Spleen (tissue), 11 donors: ENCODE data around the gene DGCR6L. TPM values are rescaled to one million over a fixed set of nuclear protein-coding genes. Genes with fewer than 3 reads are reported as not detected.
"Not testable (repeated sequence)": the region's sequence is repeated elsewhere in the genome, so short reads cannot be mapped to it uniquely, and the experiment has no call there.

Experiments used
- DNase-seq: peaks from one replicate; pipeline ENCODE4 v3.0.0-alpha.2; 2020
- H3K27ac ChIP-seq, 8 donors: fragments of 200-600 bp; sonication (generic) in 7 of 8; 1 replicate in 4 of 8; 2 replicates in 4 of 8; pipeline versions ENCODE4 v1.5.0 to v1.8.0; 2016 to 2021; ENCODE audit warnings: inconsistent platforms in 4 of 8, mild to moderate bottlenecking in 4 of 8, moderate library complexity in 1 of 8
- H3K27me3 ChIP-seq, 7 donors: fragments of 200-600 bp; sonication (generic) in 6 of 7; replicated peaks in 1 of 7; 1 replicate in 4 of 7; 2 replicates in 3 of 7; pipeline versions ENCODE4 v1.5.0 to v1.8.0; 2016 to 2021; ENCODE audit warnings: inconsistent platforms in 3 of 7, mild to moderate bottlenecking in 1 of 7
- H3K36me3 ChIP-seq, 6 donors: fragments of 200-600 bp; sonication (generic) in 5 of 6; 1 replicate in 4 of 6; 2 replicates in 2 of 6; pipeline versions ENCODE4 v1.5.0 to v1.8.0; 2016 to 2021; ENCODE audit warnings: inconsistent platforms in 2 of 6
- H3K4me1 ChIP-seq, 6 donors: fragments of 200-600 bp; sonication (generic) in 5 of 6; 1 replicate in 3 of 6; 2 replicates in 3 of 6; pipeline versions ENCODE4 v1.5.0 to v1.8.0; 2016 to 2021; ENCODE audit warnings: inconsistent platforms in 3 of 6
- H3K4me3 ChIP-seq, 8 donors: fragments of 200-600 bp; sonication (generic) in 7 of 8; 1 replicate in 4 of 8; 2 replicates in 4 of 8; pipeline versions ENCODE4 v1.5.0 to v1.8.0; 2016 to 2021; ENCODE audit warnings: inconsistent platforms in 4 of 8, mild to moderate bottlenecking in 4 of 8, moderate library complexity in 2 of 8
- H3K9me3 ChIP-seq, 8 donors: fragments of 200-600 bp; sonication (generic) in 7 of 8; 1 replicate in 4 of 8; 2 replicates in 4 of 8; pipeline versions ENCODE4 v1.5.0 to v1.8.0; 2016 to 2021; ENCODE audit warnings: inconsistent platforms in 4 of 8
- CTCF ChIP-seq, 11 experiments: fragments of 200-600 bp in 7 of 11; fragments of 450-650 bp in 4 of 11; sonication (generic) in 4 of 11; IDR thresholded peaks in 8 of 11; conservative IDR thresholded peaks in 3 of 11; 1 replicate in 7 of 11; 2 replicates in 4 of 11; pipeline versions ENCODE4 v1.4.0 to v1.8.0; 2016 to 2021; ENCODE audit warnings: antibody characterized with exemption in 11 of 11, inconsistent platforms in 4 of 11, mild to moderate bottlenecking in 1 of 11
- POLR2A ChIP-seq, 3 donors: fragments of 450-650 bp; IDR thresholded peaks; one replicate each; pipeline ENCODE4 v1.5.1; 2017; ENCODE audit warnings: antibody characterized with exemption in 3 of 3, mild to moderate bottlenecking in 1 of 3
- POLR2AphosphoS5 ChIP-seq, 3 donors: sonication (generic); formaldehyde crosslinking; IDR thresholded peaks; one replicate each; pipeline ENCODE4 v1.5.1; 2017; ENCODE audit warnings: antibody characterized with exemption in 3 of 3
- WGBS, 5 donors: extraction: QIAGEN DNeasy Blood & Tissue Kit in 3 of 5; methylation state at CpG; one replicate each; pipeline versions ENCODE4 v1.1.5 to v1.1.7; 2013 to 2018; 5-methylcytosine and 5-hydroxymethylcytosine counted together
- intact Hi-C: fragments of 100-400 bp; cut with DNase I; formaldehyde crosslinking; loops from one replicate; pipeline ENCODE4 v1.15.0; 2023; ENCODE audit warnings: low total_unique reads
- polyA plus RNA-seq, 3 donors: library from polyadenylated mRNA; stranded (reverse); fragments of 200-250 nt; gene quantifications; one replicate each; pipeline ENCODE4 v1.2.1, GENCODE V29; 2013
- total RNA-seq, 7 donors: library from RNA; depleted of rRNA in 3 of 7; stranded (reverse); fragments of >200 nt in 3 of 7; fragmentation: NEBNext Ultra II Directional in 4 of 7; extraction: Animal tissue kit (Norgen Biotek cat#: 25700) in 4 of 7; gene quantifications; one replicate each; pipeline versions ENCODE4 v1.1.0 to v1.2.1, GENCODE V29; 2016 to 2021
- donor health status: healthy with polysubstance abuse.
- donor health status: DM: no; HTN: no; CAD: no; lungs with moderate emphysema.
- donor health status: DM: no; HTN: no; CAD: no.
- donor health status: Bipolar disorder and iron deficiency.
- donor health status: healthy.
- donor health status: DM: no; HTN: no; CAD: no.
- donor health status: DM: yes; HTN: yes; CAD: no.

DGCR6L gene
- total and polyA plus RNA-seq, 10 donors: 25.6 to 70.0 (median 34.9) TPM

DNA sequence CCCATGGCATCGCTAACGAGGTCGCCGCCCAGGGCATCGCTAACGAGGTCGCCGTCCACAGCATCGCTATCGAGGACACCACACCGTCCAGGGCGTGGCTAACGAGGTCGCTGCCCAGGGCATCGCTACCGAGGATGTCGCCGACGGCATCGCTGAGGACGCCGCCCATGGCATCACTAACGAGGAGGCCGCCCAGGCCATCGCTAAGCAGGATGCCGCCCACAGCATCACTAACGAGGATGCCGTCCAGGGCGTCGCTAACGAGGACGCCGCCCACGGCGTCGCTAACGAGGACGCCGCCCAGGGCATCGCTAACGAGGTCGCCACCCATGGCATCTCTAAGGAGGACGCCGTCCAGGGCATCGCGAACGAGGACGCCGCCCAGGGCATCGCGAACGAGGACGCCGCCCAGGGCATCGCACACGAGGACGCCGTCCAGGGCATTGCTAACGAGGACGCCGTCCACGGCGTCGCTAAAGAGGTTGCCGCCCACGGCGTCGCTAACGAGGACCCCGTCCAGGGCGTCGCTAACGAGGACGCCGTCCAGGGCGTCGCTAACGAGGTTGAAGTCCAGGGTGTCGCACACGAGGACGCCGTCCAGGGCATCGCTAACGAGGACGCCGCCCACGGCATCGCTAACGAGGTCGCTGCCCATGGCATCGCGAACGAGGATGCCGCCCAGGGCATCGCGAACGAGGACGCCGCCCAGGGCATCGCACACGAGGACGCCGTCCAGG is 38.8 kb upstream of the DGCR6L start:
- DNase-seq, H3K9me3 ChIP-seq, H3K27me3 ChIP-seq, H3K4me3 ChIP-seq, H3K4me1 ChIP-seq, H3K27ac ChIP-seq, intact Hi-C loops, H3K36me3 ChIP-seq: not testable (repeated sequence)
- WGBS, 5 donors: 93 to 97% (median 97%) methylated on average over 26 to 103 of the region's 103 CpGs

GRCh38 chr22:20357967-20358366 is 38.1 kb upstream of the DGCR6L start:
- H3K36me3 ChIP-seq, H3K4me3 ChIP-seq, H3K27ac ChIP-seq, H3K4me1 ChIP-seq, intact Hi-C loops, H3K27me3 ChIP-seq, DNase-seq, H3K9me3 ChIP-seq: not testable (repeated sequence)
- WGBS, 5 donors: 93 to 98% (median 97%) methylated on average over 32 to 57 of the region's 70 CpGs

DNA sequence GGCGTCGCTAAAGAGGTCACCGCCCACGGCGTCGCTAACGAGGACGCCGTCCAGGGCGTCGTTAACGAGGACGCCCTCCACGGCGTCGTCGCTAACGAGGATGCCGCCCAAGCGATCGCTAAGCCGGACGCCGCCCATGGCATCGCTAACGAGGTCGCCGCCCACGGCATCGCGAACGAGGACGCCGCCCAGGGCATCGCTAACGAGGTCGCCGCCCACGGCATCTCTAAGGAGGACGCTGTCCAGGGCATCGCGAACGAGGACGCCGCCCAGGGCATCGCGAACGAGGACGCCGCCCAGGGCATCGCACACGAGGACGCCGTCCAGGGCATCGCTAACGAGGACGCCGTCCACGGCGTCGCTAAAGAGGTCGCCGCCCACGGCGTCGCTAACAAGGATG is 37.0 kb upstream of the DGCR6L start:
- WGBS, 5 donors: 94 to 95% (median 94%) methylated on average over 38 to 66 of the region's 66 CpGs
- H3K9me3 ChIP-seq, H3K4me3 ChIP-seq, DNase-seq, H3K27me3 ChIP-seq, H3K36me3 ChIP-seq, H3K27ac ChIP-seq, intact Hi-C loops, H3K4me1 ChIP-seq: not testable (repeated sequence)

DNA sequence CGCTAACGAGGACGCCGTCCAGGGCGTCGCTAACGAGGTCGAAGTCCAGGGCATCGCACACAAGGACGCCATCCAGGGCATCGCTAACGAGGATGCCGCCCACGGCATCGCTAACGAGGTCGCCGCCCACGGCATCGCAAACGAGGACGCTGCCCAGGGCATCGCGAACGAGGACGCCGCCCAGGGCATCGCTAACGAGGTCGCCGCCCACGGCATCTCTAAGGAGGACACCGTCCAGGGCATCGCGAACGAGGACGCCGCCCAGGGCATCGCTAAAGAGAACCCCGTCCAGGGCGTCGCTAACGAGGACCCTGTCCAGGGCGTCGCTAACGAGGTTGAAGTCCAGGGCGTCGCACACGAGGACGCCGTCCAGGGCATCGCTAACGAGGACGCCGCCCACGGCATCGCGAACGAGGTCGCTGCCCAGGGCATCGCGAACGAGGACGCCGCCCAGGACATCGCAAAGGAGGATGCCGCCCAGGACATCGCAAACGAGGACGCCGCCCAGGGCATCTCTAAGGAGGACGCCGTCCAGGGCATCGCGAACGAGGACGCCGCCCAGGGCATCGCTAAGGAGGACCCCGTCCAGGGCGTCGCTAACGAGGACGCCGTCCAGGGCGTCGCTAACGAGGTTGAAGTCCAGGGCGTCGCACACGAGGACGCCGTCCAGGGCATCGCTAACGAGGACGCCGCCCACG is 36.2 kb upstream of the DGCR6L start:
- intact Hi-C loops, H3K4me1 ChIP-seq, H3K27ac ChIP-seq, H3K36me3 ChIP-seq, H3K4me3 ChIP-seq, DNase-seq, H3K27me3 ChIP-seq, H3K9me3 ChIP-seq: not testable (repeated sequence)
- 90 to 97% (median 95%) methylated on average over 80 to 98 of the region's 98 CpGs for WGBS, 5 donors

GRCh38 chr22:20354238-20354975 is 34.5 kb upstream of the DGCR6L start:
- DNase-seq: no peak
- Histone ChIP-seq H3K9me3 (no peaks in the 10 kb centered on the region), H3K36me3 (no peaks in the 10 kb centered on the region), H3K4me1 (no peaks in the 10 kb centered on the region), H3K27ac (no peak overlapping the region), H3K27me3 (no peaks in the 10 kb centered on the region), H3K4me3 (no peak overlapping the region)
- TF ChIP-seq POLR2AphosphoS5 (IDR thresholded peaks at IDR 0.05): no peak
- TF ChIP-seq POLR2A (IDR thresholded peaks at IDR 0.05): no peak
- no peak for TF ChIP-seq CTCF (IDR thresholded peaks at IDR 0.05 in 8 of 11, conservative IDR thresholded peaks at IDR 0.05 in 3 of 11)
- 92 to 97% (median 96%) methylated on average over 76 to 81 of the region's 81 CpGs for WGBS, 5 donors
- intact Hi-C loops: no loop called here

DNA sequence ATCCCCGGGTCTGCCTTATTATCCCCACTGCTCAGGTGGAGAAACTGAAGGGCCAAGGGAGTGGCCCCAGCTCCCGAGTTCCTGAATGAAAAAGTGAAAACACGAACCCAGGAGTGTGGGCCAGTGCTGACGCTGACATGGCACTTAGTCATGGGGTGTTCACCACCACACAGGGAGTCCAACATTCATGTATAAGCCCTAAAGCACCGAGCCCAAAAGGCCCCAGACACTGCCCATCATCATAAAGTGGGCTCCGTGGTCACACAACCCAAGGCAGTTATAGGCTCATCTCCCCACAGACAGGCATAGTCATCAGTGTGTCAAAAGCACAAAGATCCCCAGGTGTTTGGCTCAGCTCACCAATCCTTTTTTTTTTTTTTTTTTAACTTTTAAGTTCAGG is 32.7 kb upstream of the DGCR6L start:
- DNase-seq, H3K36me3 ChIP-seq, H3K27me3 ChIP-seq, intact Hi-C loops, H3K9me3 ChIP-seq, H3K27ac ChIP-seq, H3K4me1 ChIP-seq, H3K4me3 ChIP-seq: not testable (repeated sequence)
- WGBS, 5 donors: 65 to 92% (median 85%) methylated on average over 2 to 6 of the region's 6 CpGs

DNA sequence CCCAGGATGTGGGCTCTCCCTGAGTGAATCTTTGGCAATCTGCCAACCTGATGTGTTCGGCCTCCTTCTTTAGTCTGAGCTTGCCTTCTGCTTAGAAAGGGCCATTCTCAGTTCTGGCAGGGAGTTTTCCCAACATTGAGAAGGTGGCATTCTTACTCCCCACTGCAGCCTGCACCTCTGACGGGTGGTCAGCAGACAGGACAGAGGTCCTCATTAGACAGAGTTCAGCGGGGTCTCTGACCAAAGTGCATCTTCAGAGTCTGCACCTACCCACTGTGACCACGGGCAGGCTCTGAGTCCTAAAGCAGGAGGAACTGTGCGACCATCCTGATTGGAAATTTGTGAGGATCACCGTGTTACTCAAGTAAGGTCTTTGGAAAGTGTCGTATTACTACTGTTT is 26.7 kb upstream of the DGCR6L start:
- H3K4me1 ChIP-seq, H3K27me3 ChIP-seq, H3K9me3 ChIP-seq, DNase-seq, H3K27ac ChIP-seq, H3K4me3 ChIP-seq, intact Hi-C loops, H3K36me3 ChIP-seq: not testable (repeated sequence)
- 73 to 80% (median 75%) methylated on average over 1 to 4 of the region's 7 CpGs; no CpG with 5 or more reads in 1 of the 5 donors for WGBS, 5 donors

- intact Hi-C loops, H3K27me3 ChIP-seq: not testable (repeated sequence)
- WGBS, 5 donors: 75 to 95% (median 89%) methylated on average over 2 of the region's 2 CpGs
These were observed 18.4 kb upstream of the DGCR6L start for GRCh38 chr22:20338291-20338690.

GRCh38 chr22:20337807-20338206 is 17.9 kb upstream of the DGCR6L start:
- WGBS, 5 donors: 74 to 86% (median 80%) methylated on average over 2 to 3 of the region's 3 CpGs
- H3K4me1 ChIP-seq, H3K4me3 ChIP-seq, intact Hi-C loops, H3K9me3 ChIP-seq, H3K27me3 ChIP-seq, H3K27ac ChIP-seq, DNase-seq, H3K36me3 ChIP-seq: not testable (repeated sequence)

More at GRCh38 chr22:20338291-20338690, 18.4 kb upstream of the DGCR6L start:
- not testable (repeated sequence) for H3K9me3 ChIP-seq, H3K36me3 ChIP-seq, DNase-seq, H3K4me1 ChIP-seq, H3K4me3 ChIP-seq, H3K27ac ChIP-seq
